HG02759 (cell line): ENCODE results near the gene OXNAD1.
A peak's percentile ranks its signal among the peaks of the same experiment; 100 is the strongest.

Source experiments
- ATAC-seq: cut with Tn5 transposase; IDR thresholded peaks from one replicate; pipeline ENCODE4 v1.9.1; 2021; ENCODE audit warnings: mild to moderate bottlenecking, moderate library complexity; ENCODE audit not compliant: unreplicated experiment

OXNAD1 gene

GRCh38 chr3:16245609-16246008, 19.4 kb upstream of the OXNAD1 start:
- no peak for ATAC-seq

- peak; percentile 80 for ATAC-seq
Observed at GRCh38 chr3:16247282-16248061, 17.5 kb upstream of the OXNAD1 start.

- ATAC-seq, result no peak
Observed at GRCh38 chr3:16248556-16248955, 16.5 kb upstream of the OXNAD1 start.

- ATAC-seq, result no peak
Observed at GRCh38 chr3:16249336-16249735, 15.7 kb upstream of the OXNAD1 start.

GRCh38 chr3:16249886-16250285, 15.1 kb upstream of the OXNAD1 start:
- ATAC-seq, result no peak

- no peak for ATAC-seq
Observed at GRCh38 chr3:16251316-16252085, 13.5 kb upstream of the OXNAD1 start.

- peak; percentile 50 for ATAC-seq
Observed at GRCh38 chr3:16252243-16252978, 12.6 kb upstream of the OXNAD1 start.

GRCh38 chr3:16252988-16253387, 12.0 kb upstream of the OXNAD1 start:
- ATAC-seq, result peak; percentile 26

GRCh38 chr3:16253601-16254000, 11.4 kb upstream of the OXNAD1 start:
- no peak for ATAC-seq

- no peak for ATAC-seq
Observed at GRCh38 chr3:16254916-16255315, 10.1 kb upstream of the OXNAD1 start.

- no peak for ATAC-seq
Observed at GRCh38 chr3:16255326-16255725, 9.7 kb upstream of the OXNAD1 start.

- ATAC-seq, result no peak
Observed at GRCh38 chr3:16255726-16256125, 9.3 kb upstream of the OXNAD1 start.

- ATAC-seq, result no peak
Observed at GRCh38 chr3:16257309-16257708, 7.7 kb upstream of the OXNAD1 start.

- no peak for ATAC-seq
Observed at GRCh38 chr3:16258177-16258576, 6.8 kb upstream of the OXNAD1 start.

- ATAC-seq, result no peak
Observed at GRCh38 chr3:16258866-16259265, 6.1 kb upstream of the OXNAD1 start.

GRCh38 chr3:16260046-16260445, 5.0 kb upstream of the OXNAD1 start:
- ATAC-seq, result no peak

- no peak for ATAC-seq
Observed at GRCh38 chr3:16262174-16262573, 2.8 kb upstream of the OXNAD1 start.

- peak; percentile 4 for ATAC-seq
Observed at GRCh38 chr3:16264174-16264707, 771 bp upstream of the OXNAD1 start.

- ATAC-seq, result no peak
Observed at GRCh38 chr3:16265455-16265786, 409 bp downstream of the OXNAD1 start.

GRCh38 chr3:16266714-16267113, 1.7 kb downstream of the OXNAD1 start:
- no peak for ATAC-seq

GRCh38 chr3:16270855-16271254, 5.8 kb downstream of the OXNAD1 start:
- no peak for ATAC-seq
